Subcutaneous abdominal adipose tissue (tissue), 5 donors: ENCODE results near the gene WDSUB1.

ENCODE experiments used
- H3K27ac ChIP-seq: one replicate; pipeline ENCODE4 v1.7.0; 2013; ENCODE audit warnings: low read depth, mild to moderate bottlenecking, inconsistent platforms, low read length, moderate library complexity
- H3K27me3 ChIP-seq, 5 donors: one replicate each; pipeline ENCODE4 v1.7.0; 2013; ENCODE audit warnings: low read length in 5 of 5, inconsistent platforms in 1 of 5; ENCODE audit not compliant: control insufficient read depth in 5 of 5, insufficient read depth in 4 of 5
- H3K36me3 ChIP-seq, 5 donors: one replicate each; pipeline ENCODE4 v1.7.0; 2013; ENCODE audit warnings: low read length in 5 of 5; ENCODE audit not compliant: control insufficient read depth in 5 of 5, insufficient read depth in 5 of 5
- H3K4me1 ChIP-seq, 5 donors: one replicate each; pipeline ENCODE4 v1.7.0; 2013; ENCODE audit warnings: low read length in 5 of 5, mild to moderate bottlenecking in 3 of 5, moderate library complexity in 1 of 5; ENCODE audit not compliant: control insufficient read depth in 5 of 5, insufficient read depth in 5 of 5
- H3K4me3 ChIP-seq, 5 donors: one replicate each; pipeline ENCODE4 v1.7.0; 2013; ENCODE audit warnings: low read length in 5 of 5, low read depth in 1 of 5
- H3K9ac ChIP-seq, 5 donors: one replicate each; pipeline ENCODE4 v1.7.0; 2013; ENCODE audit warnings: low read length in 5 of 5, mild to moderate bottlenecking in 4 of 5, moderate library complexity in 3 of 5
- H3K9me3 ChIP-seq, 5 donors: one replicate each; pipeline ENCODE4 v1.7.0; 2013; ENCODE audit warnings: low read length in 5 of 5; ENCODE audit not compliant: control insufficient read depth in 5 of 5
- donor health status: healthy.
- donor health status: healthy.
- donor health status: healthy.
- donor health status: healthy.
- donor health status: healthy.

WDSUB1 gene

DNA sequence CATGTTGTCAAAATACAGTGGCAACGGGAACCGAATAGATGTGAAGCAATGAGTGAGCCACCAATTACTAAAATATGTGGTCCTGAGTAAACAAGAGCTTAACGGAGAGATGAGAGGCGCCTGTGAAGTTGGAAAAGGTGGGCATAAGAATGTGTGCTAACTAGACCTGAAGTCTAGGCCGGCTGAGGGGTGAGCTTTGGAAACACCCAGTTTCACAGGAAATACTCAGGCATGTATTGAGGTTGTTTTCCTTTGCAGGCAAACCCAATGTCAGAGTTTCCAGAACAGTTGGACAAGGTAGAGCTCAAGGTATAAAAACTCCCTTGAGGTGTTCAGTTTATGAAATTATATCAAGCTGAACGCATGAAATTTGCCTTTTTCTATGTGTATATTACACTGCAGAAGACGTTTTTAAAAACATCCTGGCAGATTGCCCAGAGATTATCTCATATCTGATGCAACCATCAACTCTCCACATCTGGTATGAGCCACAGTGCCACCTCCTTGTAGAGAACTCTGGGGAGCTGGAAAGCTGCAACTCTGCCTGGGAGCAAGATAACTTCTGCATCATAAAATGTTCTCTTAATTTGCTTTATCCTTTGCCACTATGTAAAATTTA is 3.9 kb upstream of the WDSUB1 start:
- Histone ChIP-seq H3K27me3 (no peaks in the 10 kb centered on the region), H3K9ac (peak overlapping the region in 1 of 5 donors; percentile 47), H3K4me3 (no peak overlapping the region), H3K9me3 (no peaks in the 10 kb centered on the region), H3K4me1 (peaks cover 5 to 24% (median 19%) of the 10 kb centered on the region in 5 donors), H3K36me3 (no peaks in the 10 kb centered on the region), H3K27ac (no peak overlapping the region)

DNA sequence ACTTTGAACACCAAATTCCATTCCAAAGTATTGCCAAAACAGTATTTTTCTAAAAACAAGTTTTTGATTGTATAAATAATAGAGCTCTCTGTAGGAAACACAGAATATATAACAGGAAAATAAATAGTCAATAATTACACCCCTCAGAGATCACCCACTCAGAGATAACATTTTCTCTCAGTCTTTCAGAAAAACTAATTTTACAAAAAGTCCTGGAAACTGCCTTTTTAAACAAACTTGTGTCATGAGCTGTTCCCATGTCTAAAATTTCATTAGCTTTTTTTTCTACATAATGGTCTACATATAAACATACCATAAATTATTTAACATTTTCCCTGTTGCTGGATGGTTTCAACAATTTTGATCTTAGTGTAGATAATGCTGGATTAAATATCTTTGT is 1.2 kb upstream of the WDSUB1 start:
- no peaks in the 10 kb centered on the region for H3K27me3 ChIP-seq
- H3K9me3 ChIP-seq = no peaks in the 10 kb centered on the region
- no peak overlapping the region for H3K4me3 ChIP-seq
- no peak overlapping the region for H3K9ac ChIP-seq
- H3K36me3 ChIP-seq = peaks cover 0 to 1% (median under 1%) of the 10 kb centered on the region in 5 donors
- peaks cover 5 to 27% (median 26%) of the 10 kb centered on the region in 5 donors for H3K4me1 ChIP-seq
- peak overlapping the region; percentile 88 for H3K27ac ChIP-seq

DNA sequence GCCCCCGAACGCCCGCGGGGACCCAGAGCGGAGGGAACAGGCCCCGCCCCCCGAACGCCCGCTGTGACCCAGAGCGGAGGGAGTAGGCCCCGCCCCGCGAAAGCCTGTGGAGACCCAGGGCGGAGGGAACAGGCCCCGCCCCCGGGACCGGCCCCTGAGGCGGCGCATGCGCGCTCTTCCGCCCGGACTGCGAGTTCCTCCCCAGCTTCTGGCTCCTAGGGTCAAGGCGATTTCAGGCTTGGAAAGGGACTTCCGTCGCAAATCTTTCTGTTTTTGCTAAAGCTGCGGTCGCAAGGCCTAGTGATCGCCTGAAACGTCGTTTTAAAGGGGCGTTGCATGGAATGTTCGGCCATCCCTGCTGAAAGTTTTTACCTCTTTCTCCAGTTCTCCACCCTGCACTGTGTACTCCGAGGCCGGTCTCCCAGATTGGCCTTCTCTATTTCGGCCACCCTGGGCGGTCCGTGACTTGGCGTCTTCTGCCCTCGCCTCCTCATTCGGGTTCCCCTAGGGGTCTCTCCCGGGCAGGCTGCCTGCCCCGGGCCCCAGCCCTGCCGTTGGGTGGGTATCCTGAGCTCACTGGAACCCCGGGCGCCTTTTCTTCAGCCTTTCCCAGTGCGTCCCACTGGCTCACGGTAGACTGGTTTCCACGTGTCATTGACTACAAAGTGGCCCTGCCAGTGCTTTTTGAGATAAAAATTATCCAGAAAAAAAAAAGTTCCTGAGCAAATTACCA is 372 bp upstream of the WDSUB1 start:
- Histone ChIP-seq H3K4me1 (peaks cover 5 to 27% (median 26%) of the 10 kb centered on the region in 5 donors), H3K9me3 (no peaks in the 10 kb centered on the region), H3K27me3 (no peaks in the 10 kb centered on the region), H3K36me3 (peaks cover 0 to 5% (median 2%) of the 10 kb centered on the region in 5 donors), H3K4me3 (peak overlapping the region; percentile 73 to 94 (median 91)), H3K9ac (peak overlapping the region; percentile 73 to 93 (median 83)), H3K27ac (peak overlapping the region; percentile 88)

DNA sequence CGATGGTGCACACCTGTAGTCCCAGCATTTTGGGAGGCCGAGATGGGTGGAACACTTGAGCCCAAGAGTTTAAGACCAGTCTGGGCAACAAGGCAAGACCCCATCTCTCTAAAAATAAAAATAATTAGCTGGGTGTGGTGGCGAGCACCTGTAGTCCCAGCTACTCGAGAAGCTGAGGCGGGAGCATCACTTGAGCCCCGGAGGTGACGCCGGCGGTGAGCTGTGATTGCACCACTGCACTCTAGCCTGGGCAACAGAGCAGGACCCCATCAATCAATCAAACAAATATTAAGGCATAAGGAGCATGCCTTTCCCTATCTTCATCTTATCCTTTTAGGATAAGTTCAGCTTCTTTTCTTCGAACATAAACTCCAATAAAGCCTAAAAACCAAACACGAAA is 1.1 kb downstream of the WDSUB1 start:
- peaks cover 5 to 22% (median 20%) of the 10 kb centered on the region in 5 donors for H3K4me1 ChIP-seq
- no peaks in the 10 kb centered on the region for H3K9me3 ChIP-seq
- H3K4me3 ChIP-seq = peak overlapping the region; percentile 73 to 91 (median 80)
- no peaks in the 10 kb centered on the region for H3K27me3 ChIP-seq
- peak overlapping the region; percentile 88 for H3K27ac ChIP-seq
- H3K36me3 ChIP-seq = peaks cover 3 to 13% (median 8%) of the 10 kb centered on the region in 5 donors
- H3K9ac ChIP-seq = peak overlapping the region in 4 of 5 donors; percentile 76 to 93 (median 85)

DNA sequence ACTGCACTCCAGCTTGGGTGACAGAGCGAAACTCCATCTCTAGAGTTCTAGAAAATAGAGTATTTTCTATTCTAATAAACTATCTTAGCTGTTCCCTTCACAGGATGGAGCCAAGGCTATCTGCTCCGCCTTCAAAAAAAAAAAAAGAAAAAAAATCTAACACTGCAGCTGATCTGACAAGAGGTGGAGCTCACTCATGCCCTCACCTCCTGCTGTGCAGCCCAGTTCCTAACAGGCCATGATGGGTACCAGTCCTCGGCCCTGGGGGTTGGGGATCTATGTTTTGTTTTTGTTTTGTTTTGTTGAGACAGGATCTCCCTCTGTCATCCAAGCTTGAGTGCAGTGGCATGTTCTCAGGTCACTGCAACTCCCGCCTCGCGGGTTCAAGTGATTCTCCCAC is 3.0 kb downstream of the WDSUB1 start:
- Histone ChIP-seq H3K36me3 (peaks cover 3 to 14% (median 11%) of the 10 kb centered on the region in 5 donors), H3K4me1 (peaks cover 5 to 19% (median 17%) of the 10 kb centered on the region in 5 donors), H3K27me3 (no peaks in the 10 kb centered on the region), H3K4me3 (no peak overlapping the region), H3K9me3 (no peaks in the 10 kb centered on the region), H3K9ac (no peak overlapping the region), H3K27ac (no peak overlapping the region)

DNA sequence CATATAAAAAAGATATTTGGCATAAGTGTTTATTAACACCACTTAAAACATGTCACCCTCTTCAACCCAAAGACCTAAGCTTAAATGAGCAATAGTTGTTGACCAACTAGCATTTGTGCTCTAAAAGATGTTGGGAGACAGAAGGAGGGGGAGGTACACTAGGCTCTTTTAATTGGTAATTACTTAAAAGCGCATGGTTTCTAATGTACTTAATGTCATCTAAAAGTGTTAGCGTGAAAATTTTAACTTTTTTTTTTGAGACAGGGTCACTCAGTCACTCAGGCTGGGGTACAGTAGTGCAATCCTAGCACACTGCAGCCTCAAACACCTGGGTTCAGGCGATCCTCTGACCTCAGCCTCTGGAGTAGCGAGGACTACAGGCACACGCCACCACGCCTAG is 5.5 kb downstream of the WDSUB1 start:
- no peak overlapping the region for H3K27ac ChIP-seq
- H3K4me3 ChIP-seq = no peak overlapping the region
- H3K9ac ChIP-seq = no peak overlapping the region
- no peaks in the 10 kb centered on the region for H3K9me3 ChIP-seq
- H3K4me1 ChIP-seq = peaks cover 5 to 12% (median 9%) of the 10 kb centered on the region in 5 donors
- peaks cover 3 to 15% (median 13%) of the 10 kb centered on the region in 5 donors for H3K36me3 ChIP-seq
- H3K27me3 ChIP-seq = no peaks in the 10 kb centered on the region

DNA sequence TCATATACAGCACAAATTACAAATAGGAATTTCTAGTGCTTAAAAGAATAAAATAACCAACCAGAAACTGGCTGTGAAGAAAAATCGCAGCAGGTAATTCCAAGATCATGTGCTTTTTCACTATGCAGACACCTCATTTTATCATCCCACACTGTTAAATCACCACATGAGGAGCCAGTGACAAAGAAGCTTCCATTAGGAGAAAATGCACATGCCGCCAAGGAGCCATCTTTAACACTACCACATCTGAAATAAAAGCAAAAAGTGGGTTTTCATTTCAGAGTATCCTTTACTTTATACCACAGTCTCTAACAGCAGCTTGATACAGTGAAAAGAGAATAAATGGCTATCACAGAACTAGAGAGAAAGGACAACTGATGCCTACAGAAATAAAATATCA is 6.8 kb downstream of the WDSUB1 start:
- Histone ChIP-seq H3K36me3 (peaks cover 4 to 15% (median 13%) of the 10 kb centered on the region in 5 donors), H3K9me3 (no peaks in the 10 kb centered on the region), H3K27me3 (no peaks in the 10 kb centered on the region), H3K4me3 (no peak overlapping the region), H3K27ac (no peak overlapping the region), H3K9ac (no peak overlapping the region), H3K4me1 (peaks cover 0 to 1% (median 0%) of the 10 kb centered on the region in 5 donors)

DNA sequence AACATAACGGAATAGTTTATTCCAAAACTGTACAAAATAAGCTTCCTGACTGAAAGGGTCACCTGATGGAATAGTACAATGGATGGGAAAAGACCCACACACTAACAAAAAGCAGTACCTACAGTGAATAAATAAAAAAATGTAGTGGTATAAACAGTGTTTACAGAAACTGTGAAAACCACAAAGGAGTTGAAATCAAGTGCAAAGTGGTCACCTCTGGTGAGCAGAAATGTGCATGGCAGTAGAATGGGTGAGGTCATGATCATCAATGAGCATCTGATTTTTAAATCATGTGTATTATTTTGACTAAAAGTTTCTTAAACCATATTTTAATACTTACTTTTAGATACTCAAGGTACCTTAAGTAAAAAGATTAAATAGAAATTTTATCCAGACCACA is 11.4 kb downstream of the WDSUB1 start:
- Histone ChIP-seq H3K4me1 (no peaks in the 10 kb centered on the region), H3K27ac (no peak overlapping the region), H3K36me3 (peaks cover 7 to 17% (median 11%) of the 10 kb centered on the region in 5 donors), H3K4me3 (no peak overlapping the region), H3K9ac (no peak overlapping the region), H3K27me3 (no peaks in the 10 kb centered on the region), H3K9me3 (no peaks in the 10 kb centered on the region)

DNA sequence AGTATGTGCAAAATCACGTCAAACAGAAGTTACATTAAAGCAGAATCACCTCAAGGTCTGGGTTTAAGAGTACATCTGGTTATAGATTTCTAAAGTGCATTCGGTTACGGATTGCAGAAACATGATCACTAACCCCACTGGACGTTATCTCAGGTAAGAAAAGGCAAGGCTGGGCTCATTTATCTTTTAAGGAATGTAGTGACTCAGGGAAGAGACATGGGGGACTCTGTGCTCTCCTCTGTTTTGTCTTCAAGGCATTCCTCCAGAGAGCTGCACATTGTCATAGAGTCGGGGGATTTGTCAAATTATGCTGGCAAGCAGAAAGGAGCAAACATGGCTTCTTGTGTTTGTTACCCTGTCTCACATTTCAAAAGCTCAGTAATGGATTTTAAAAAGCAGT is 14.3 kb downstream of the WDSUB1 start:
- Histone ChIP-seq H3K9me3 (no peaks in the 10 kb centered on the region), H3K27ac (no peak overlapping the region), H3K4me1 (peaks cover 0 to 6% (median 0%) of the 10 kb centered on the region in 5 donors), H3K36me3 (peaks cover 7 to 8% (median 8%) of the 10 kb centered on the region in 5 donors), H3K4me3 (no peak overlapping the region), H3K9ac (no peak overlapping the region), H3K27me3 (no peaks in the 10 kb centered on the region)

DNA sequence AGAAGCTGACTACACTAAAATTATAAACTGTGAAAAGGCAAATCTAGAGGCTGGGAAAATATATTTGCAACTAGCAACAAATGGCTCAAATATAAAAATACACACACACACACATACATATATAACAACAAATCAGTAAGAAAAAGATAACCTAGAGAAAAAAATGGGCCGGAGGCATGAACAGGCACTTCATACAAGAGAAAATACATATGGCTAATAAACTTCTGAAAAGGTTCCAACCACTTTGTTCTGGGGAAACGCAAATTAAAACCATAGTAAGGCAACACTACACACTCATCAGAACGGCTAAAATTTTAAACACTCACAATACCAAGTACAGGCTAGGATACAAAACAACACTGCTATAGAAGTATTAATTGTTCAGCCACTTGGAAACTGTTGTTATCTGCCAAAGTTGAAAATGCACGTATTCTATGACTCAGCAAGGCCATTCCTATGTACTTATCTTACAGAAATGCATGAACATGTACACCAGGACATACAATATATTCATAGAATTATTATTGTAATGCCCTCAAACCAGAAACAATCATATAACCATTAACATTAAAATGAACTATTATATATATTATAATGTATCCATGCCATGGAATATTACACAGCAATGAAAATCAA is 15.6 kb downstream of the WDSUB1 start:
- H3K9ac ChIP-seq = no peak overlapping the region
- no peak overlapping the region for H3K27ac ChIP-seq
- peaks cover 0 to 6% (median 0%) of the 10 kb centered on the region in 5 donors for H3K4me1 ChIP-seq
- H3K4me3 ChIP-seq = no peak overlapping the region
- H3K36me3 ChIP-seq = peaks cover 7 to 8% (median 8%) of the 10 kb centered on the region in 5 donors
- H3K9me3 ChIP-seq = no peaks in the 10 kb centered on the region
- H3K27me3 ChIP-seq = no peaks in the 10 kb centered on the region
